ENCODE results near the gene TNNI2.
"Not testable (repeated sequence)": the region's sequence is repeated elsewhere in the genome, so short reads cannot be mapped to it uniquely, and the experiment has no call there.

TNNI2 gene

GRCh38 chr11:1884303-1884700, 45.5 kb downstream of the TNNI2 start:
- DNase-seq (ENCODE audit: low read depth) = no peak
- no peak overlapping the region for H3K4me3 ChIP-seq (replicated peaks; ENCODE audit: low read depth, low read length)
- no peak for TF ChIP-seq CTCF (IDR thresholded peaks at IDR 0.05; ENCODE audit: low read length, missing control alignments)

GRCh38 chr11:1886551-1886950, 47.8 kb downstream of the TNNI2 start:
- not testable (repeated sequence) for DNase-seq (ENCODE audit: low read depth); H3K4me3 ChIP-seq (replicated peaks; ENCODE audit: low read depth, low read length)

- TF ChIP-seq CTCF (IDR thresholded peaks at IDR 0.05; ENCODE audit: low read length, missing control alignments) = no peak
- DNase-seq (ENCODE audit: low read depth) = no peak
- no peak overlapping the region for H3K4me3 ChIP-seq (replicated peaks; ENCODE audit: low read depth, low read length)
Measured at GRCh38 chr11:1887451-1888346, 48.9 kb downstream of the TNNI2 start.

- DNase-seq (ENCODE audit: low read depth) = no peak
- no peak overlapping the region for H3K4me3 ChIP-seq (replicated peaks; ENCODE audit: low read depth, low read length)
- no peak for TF ChIP-seq CTCF (IDR thresholded peaks at IDR 0.05; ENCODE audit: low read length, missing control alignments)
Measured at GRCh38 chr11:1888347-1888753, 49.6 kb downstream of the TNNI2 start.

GRCh38 chr11:1888811-1889210, 50.0 kb downstream of the TNNI2 start:
- no peak for DNase-seq (ENCODE audit: low read depth)
- H3K4me3 ChIP-seq (replicated peaks; ENCODE audit: low read depth, low read length) = no peak overlapping the region
- TF ChIP-seq CTCF (IDR thresholded peaks at IDR 0.05; ENCODE audit: low read length, missing control alignments) = no peak

- no peak for DNase-seq (ENCODE audit: low read depth)
Measured at GRCh38 chr11:1889224-1889930, 50.6 kb downstream of the TNNI2 start.

More at GRCh38 chr11:1889224-1889930, 50.6 kb downstream of the TNNI2 start:
- no peak for TF ChIP-seq CTCF (IDR thresholded peaks at IDR 0.05; ENCODE audit: low read length, missing control alignments)
- H3K4me3 ChIP-seq (replicated peaks; ENCODE audit: low read depth, low read length) = no peak overlapping the region

Measured in fibroblast of pulmonary artery (primary cell).